Vagina (tissue), 2 donors: ENCODE results near the gene EPHB6.

Experiments
- CTCF ChIP-seq, 3 experiments: fragments of 450-650 bp in 2 of 3; fragments of 200-600 bp in 1 of 3; sonication (generic) in 1 of 3; IDR thresholded peaks; one replicate each; pipeline ENCODE4 v1.5.1; 2017 to 2019; ENCODE audit warnings: antibody characterized with exemption in 3 of 3, mild to moderate bottlenecking in 2 of 3, moderate library complexity in 2 of 3
- POLR2AphosphoS5 ChIP-seq, 2 donors: sonication (generic); formaldehyde crosslinking; IDR thresholded peaks; one replicate each; pipeline ENCODE4 v1.9.0; 2017; ENCODE audit warnings: antibody characterized with exemption in 2 of 2, mild to moderate bottlenecking in 2 of 2, low read depth in 1 of 2; ENCODE audit not compliant: insufficient read depth in 1 of 2

- no peak for TF ChIP-seq CTCF (IDR thresholded peaks at IDR 0.05)
- TF ChIP-seq POLR2AphosphoS5 (IDR thresholded peaks at IDR 0.05; ENCODE audit: insufficient read depth in 1 of 2, low read depth in 1 of 2), result no peak
Measured at GRCh38 chr7:142867097-142867378, 12.2 kb downstream of the EPHB6 start.
